Measurements from ENCODE around the gene ACTL6B. TPM values are rescaled to one million over a fixed set of nuclear protein-coding genes. Genes with fewer than 3 reads are reported as not detected.

ACTL6B gene
- total RNA-seq, 2 experiments from 2014 or later: not detected

- no peaks in the 10 kb centered on the region for H3K9me2 ChIP-seq (ENCODE audit: insufficient read depth, low read length)
- CTCF ChIA-PET (ENCODE audit: unreplicated experiment): interaction anchor here (0.5 kb wide), 1 partner anchor 9 kb away, joined by 4 read pairs; no protein-coding TSS in a partner anchor
- DNase-seq (ENCODE audit: low spot score): no peak
- H3K9me3 ChIP-seq (ENCODE audit: low read length): no peaks in the 10 kb centered on the region
- H3K4me1 ChIP-seq (ENCODE audit: insufficient read depth, low read length, poor library complexity, severe bottlenecking): peaks cover 11% of the 10 kb centered on the region
- no peak overlapping the region for H3K27ac ChIP-seq (ENCODE audit: low read depth, low read length, poor library complexity, severe bottlenecking)
- H3K36me3 ChIP-seq (ENCODE audit: insufficient read depth, low read length): peaks cover 89% of the 10 kb centered on the region
- BruUV-seq (replicated peaks): no TSS peak
- peaks cover 26% of the 10 kb centered on the region for H3K79me2 ChIP-seq (ENCODE audit: insufficient read depth, low read depth, low read length)
- POLR2A ChIA-PET: no interaction called here
- TF ChIP-seq EZH2phosphoT487 (IDR thresholded peaks at IDR 0.05; ENCODE audit: borderline replicate concordance, low read depth, low read length) (no peak), CTCF (conservative IDR thresholded peaks at IDR 0.05; ENCODE audit: low read length) (no peak)
- H3K4me2 ChIP-seq (ENCODE audit: low read length): no peak overlapping the region
- peaks cover 6% of the 10 kb centered on the region for H4K20me1 ChIP-seq (ENCODE audit: insufficient read depth, low read length)
- H2AFZ ChIP-seq (ENCODE audit: low read length): no peak overlapping the region
- intact Hi-C loops (cut with micrococcal nuclease; ENCODE audit: unreplicated experiment): no loop called here
- no peak overlapping the region for H3K4me3 ChIP-seq (ENCODE audit: low read depth, low read length, poor library complexity, severe bottlenecking)
Measured at GRCh38 chr7:100686822-100687211, 30.6 kb upstream of the ACTL6B start.

GRCh38 chr7:100686201-100686821, 30.1 kb upstream of the ACTL6B start:
- H3K79me2 ChIP-seq (ENCODE audit: insufficient read depth, low read depth, low read length): peaks cover 24% of the 10 kb centered on the region
- BruUV-seq (replicated peaks): no TSS peak
- H3K9me2 ChIP-seq (ENCODE audit: insufficient read depth, low read length): no peaks in the 10 kb centered on the region
- H3K4me2 ChIP-seq (ENCODE audit: low read length): no peak overlapping the region
- no peak for DNase-seq (ENCODE audit: low spot score)
- peaks cover 6% of the 10 kb centered on the region for H3K4me1 ChIP-seq (ENCODE audit: insufficient read depth, low read length, poor library complexity, severe bottlenecking)
- H3K4me3 ChIP-seq (ENCODE audit: low read depth, low read length, poor library complexity, severe bottlenecking): no peak overlapping the region
- H3K9me3 ChIP-seq (ENCODE audit: low read length): no peaks in the 10 kb centered on the region
- TF ChIP-seq CTCF (conservative IDR thresholded peaks at IDR 0.05; ENCODE audit: low read length) (no peak), EZH2phosphoT487 (IDR thresholded peaks at IDR 0.05; ENCODE audit: borderline replicate concordance, low read depth, low read length) (no peak)
- POLR2A ChIA-PET: no interaction called here
- no peak overlapping the region for H2AFZ ChIP-seq (ENCODE audit: low read length)
- H3K27ac ChIP-seq (ENCODE audit: low read depth, low read length, poor library complexity, severe bottlenecking): no peak overlapping the region
- intact Hi-C loops (cut with micrococcal nuclease; ENCODE audit: unreplicated experiment): no loop called here
- H4K20me1 ChIP-seq (ENCODE audit: insufficient read depth, low read length): peaks cover 6% of the 10 kb centered on the region
- H3K36me3 ChIP-seq (ENCODE audit: insufficient read depth, low read length): peaks cover 94% of the 10 kb centered on the region
- CTCF ChIA-PET (ENCODE audit: unreplicated experiment): no interaction called here

- peaks cover under 1% of the 10 kb centered on the region for H3K4me1 ChIP-seq (ENCODE audit: insufficient read depth, low read length, poor library complexity, severe bottlenecking)
- TF ChIP-seq CTCF (conservative IDR thresholded peaks at IDR 0.05; ENCODE audit: low read length) (no peak), EZH2phosphoT487 (IDR thresholded peaks at IDR 0.05; ENCODE audit: borderline replicate concordance, low read depth, low read length) (no peak)
- H3K9me2 ChIP-seq (ENCODE audit: insufficient read depth, low read length): no peaks in the 10 kb centered on the region
- no peak overlapping the region for H3K4me3 ChIP-seq (ENCODE audit: low read depth, low read length, poor library complexity, severe bottlenecking)
- ChIA-PET CTCF (ENCODE audit: unreplicated experiment) (no interaction called here), POLR2A (interaction anchor here (0.6 kb wide), 1 partner anchor 49 kb away, joined by 6 read pairs; no protein-coding TSS in a partner anchor)
- no TSS peak for BruUV-seq (replicated peaks)
- no peak for DNase-seq (ENCODE audit: low spot score)
- H4K20me1 ChIP-seq (ENCODE audit: insufficient read depth, low read length): peaks cover 6% of the 10 kb centered on the region
- no peaks in the 10 kb centered on the region for H3K9me3 ChIP-seq (ENCODE audit: low read length)
- peaks cover 94% of the 10 kb centered on the region for H3K36me3 ChIP-seq (ENCODE audit: insufficient read depth, low read length)
- no peak overlapping the region for H3K27ac ChIP-seq (ENCODE audit: low read depth, low read length, poor library complexity, severe bottlenecking)
- no peak overlapping the region for H2AFZ ChIP-seq (ENCODE audit: low read length)
- intact Hi-C loops (cut with micrococcal nuclease; ENCODE audit: unreplicated experiment): no loop called here
- H3K4me2 ChIP-seq (ENCODE audit: low read length): no peak overlapping the region
- peaks cover 17% of the 10 kb centered on the region for H3K79me2 ChIP-seq (ENCODE audit: insufficient read depth, low read depth, low read length)
Measured at GRCh38 chr7:100685631-100686145, 29.4 kb upstream of the ACTL6B start.
